ENCODE results near the gene NR1I3. TPM values are rescaled to one million over a fixed set of nuclear protein-coding genes. Genes with fewer than 3 reads are reported as not detected.

The NR1I3 gene
- total and polyA plus RNA-seq, 2 of the 13 experiments (the other 11 are each of a cell fraction or from before 2014, with no cell fraction given) = 0.62 to 0.95 TPM

DNA sequence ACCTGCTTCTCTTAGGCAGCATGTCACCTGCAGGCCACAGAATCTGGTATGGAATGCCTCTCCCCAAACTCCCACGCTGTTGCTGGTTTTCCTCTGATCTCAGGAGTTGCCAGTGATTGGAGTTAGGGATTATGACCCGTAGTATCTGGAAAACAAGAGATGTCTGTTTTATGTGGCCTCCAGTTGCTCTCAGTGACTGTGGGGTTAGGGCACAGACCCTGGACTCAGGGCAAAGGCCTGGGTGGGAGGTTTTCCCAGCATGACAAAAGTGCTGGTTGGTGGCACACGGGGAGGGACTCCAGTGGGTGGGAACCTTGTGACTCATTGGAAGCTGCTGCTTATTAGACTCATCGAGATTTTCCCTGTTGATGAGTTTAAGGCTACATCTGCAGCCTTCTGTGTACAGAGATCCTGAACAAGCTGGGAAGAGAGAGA is at the start of gene NR1I3 (continued):
- peak; percentile 94 for TF ChIP-seq RXRA (CRISPR knock-in tag; IDR thresholded peaks at IDR 0.05)
- TF ChIP-seq, protein P1, sequence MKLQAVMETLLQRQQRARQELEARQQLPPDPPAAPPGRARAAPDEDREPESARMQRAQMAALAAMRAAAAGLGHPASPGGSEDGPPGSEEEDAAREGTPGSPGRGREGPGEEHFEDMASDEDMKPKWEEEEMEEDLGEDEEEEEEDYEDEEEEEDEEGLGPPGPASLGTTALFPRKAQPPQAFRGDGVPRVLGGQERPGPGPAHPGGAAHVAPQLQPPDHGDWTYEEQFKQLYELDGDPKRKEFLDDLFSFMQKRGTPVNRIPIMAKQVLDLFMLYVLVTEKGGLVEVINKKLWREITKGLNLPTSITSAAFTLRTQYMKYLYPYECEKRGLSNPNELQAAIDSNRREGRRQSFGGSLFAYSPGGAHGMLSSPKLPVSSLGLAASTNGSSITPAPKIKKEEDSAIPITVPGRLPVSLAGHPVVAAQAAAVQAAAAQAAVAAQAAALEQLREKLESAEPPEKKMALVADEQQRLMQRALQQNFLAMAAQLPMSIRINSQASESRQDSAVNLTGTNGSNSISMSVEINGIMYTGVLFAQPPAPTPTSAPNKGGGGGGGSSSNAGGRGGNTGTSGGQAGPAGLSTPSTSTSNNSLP (IDR thresholded peaks at IDR 0.05; ENCODE audit: low read depth, low read length) = peak; percentile 24
- 0 out of 2 replicates have a peak, but pooled peaks have one; percentile 38 for TF ChIP-seq SP4 (CRISPR knock-in tag; IDR thresholded peaks at IDR 0.05)
- TF ChIP-seq AKAP8 (CRISPR knock-in tag; IDR thresholded peaks at IDR 0.05) = no peak
- TF ChIP-seq, protein P2, sequence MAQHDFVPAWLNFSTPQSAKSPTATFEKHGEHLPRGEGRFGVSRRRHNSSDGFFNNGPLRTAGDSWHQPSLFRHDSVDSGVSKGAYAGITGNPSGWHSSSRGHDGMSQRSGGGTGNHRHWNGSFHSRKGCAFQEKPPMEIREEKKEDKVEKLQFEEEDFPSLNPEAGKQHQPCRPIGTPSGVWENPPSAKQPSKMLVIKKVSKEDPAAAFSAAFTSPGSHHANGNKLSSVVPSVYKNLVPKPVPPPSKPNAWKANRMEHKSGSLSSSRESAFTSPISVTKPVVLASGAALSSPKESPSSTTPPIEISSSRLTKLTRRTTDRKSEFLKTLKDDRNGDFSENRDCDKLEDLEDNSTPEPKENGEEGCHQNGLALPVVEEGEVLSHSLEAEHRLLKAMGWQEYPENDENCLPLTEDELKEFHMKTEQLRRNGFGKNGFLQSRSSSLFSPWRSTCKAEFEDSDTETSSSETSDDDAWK (CRISPR knock-in tag; IDR thresholded peaks at IDR 0.05) = no peak
- TF ChIP-seq HMG20B (CRISPR knock-in tag; conservative IDR thresholded peaks at IDR 0.05) = no peak
- no peak for TF ChIP-seq SNAI1 (CRISPR knock-in tag; IDR thresholded peaks at IDR 0.05; ENCODE audit: borderline replicate concordance)
- TF ChIP-seq SP1 (IDR thresholded peaks at IDR 0.05) = no peak
- no peak for TF ChIP-seq SP1 (CRISPR knock-in tag; IDR thresholded peaks at IDR 0.05)
- peak; percentile 31; the same call in 1 of the 2 replicates for TF ChIP-seq ZNF709 (CRISPR knock-in tag; IDR thresholded peaks at IDR 0.05)
- peak; percentile 56; the same call in 1 of the 2 replicates for TF ChIP-seq FOXK2 (IDR thresholded peaks at IDR 0.05)
- no peak for TF ChIP-seq HOXA7 (CRISPR knock-in tag; IDR thresholded peaks at IDR 0.05)
- no peak for TF ChIP-seq RBAK (CRISPR knock-in tag; IDR thresholded peaks at IDR 0.05)
- no peak for TF ChIP-seq MYNN (CRISPR knock-in tag; IDR thresholded peaks at IDR 0.05; ENCODE audit: low read depth)
- peak; percentile 60; the same call in 1 of the 2 replicates for TF ChIP-seq ZNF816 (CRISPR knock-in tag; IDR thresholded peaks at IDR 0.05; ENCODE audit: borderline replicate concordance)
- TF ChIP-seq ZNF749 (CRISPR knock-in tag; IDR thresholded peaks at IDR 0.05; ENCODE audit: borderline replicate concordance) = no peak
- no peak for TF ChIP-seq PLRG1 (conservative IDR thresholded peaks at IDR 0.05)
- TF ChIP-seq ZBTB1 (CRISPR knock-in tag; IDR thresholded peaks at IDR 0.05; ENCODE audit: borderline replicate concordance) = no peak
- TF ChIP-seq ATF7-NPFF (CRISPR knock-in tag; IDR thresholded peaks at IDR 0.05; ENCODE audit: low read depth) = no peak
- no peak for TF ChIP-seq SALL2 (CRISPR knock-in tag; IDR thresholded peaks at IDR 0.05)
- TF ChIP-seq, protein P3, sequence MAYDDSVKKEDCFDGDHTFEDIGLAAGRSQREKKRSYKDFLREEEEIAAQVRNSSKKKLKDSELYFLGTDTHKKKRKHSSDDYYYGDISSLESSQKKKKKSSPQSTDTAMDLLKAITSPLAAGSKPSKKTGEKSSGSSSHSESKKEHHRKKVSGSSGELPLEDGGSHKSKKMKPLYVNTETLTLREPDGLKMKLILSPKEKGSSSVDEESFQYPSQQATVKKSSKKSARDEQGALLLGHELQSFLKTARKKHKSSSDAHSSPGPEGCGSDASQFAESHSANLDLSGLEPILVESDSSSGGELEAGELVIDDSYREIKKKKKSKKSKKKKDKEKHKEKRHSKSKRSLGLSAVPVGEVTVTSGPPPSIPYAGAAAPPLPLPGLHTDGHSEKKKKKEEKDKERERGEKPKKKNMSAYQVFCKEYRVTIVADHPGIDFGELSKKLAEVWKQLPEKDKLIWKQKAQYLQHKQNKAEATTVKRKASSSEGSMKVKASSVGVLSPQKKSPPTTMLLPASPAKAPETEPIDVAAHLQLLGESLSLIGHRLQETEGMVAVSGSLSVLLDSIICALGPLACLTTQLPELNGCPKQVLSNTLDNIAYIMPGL (CRISPR knock-in tag; IDR thresholded peaks at IDR 0.05; ENCODE audit: borderline replicate concordance in 1 of 2, low read depth in 1 of 2) = peak in 1 of 2 experiments; percentile 19; a peak in 1 of 4 replicates
- TF ChIP-seq, protein P4, sequence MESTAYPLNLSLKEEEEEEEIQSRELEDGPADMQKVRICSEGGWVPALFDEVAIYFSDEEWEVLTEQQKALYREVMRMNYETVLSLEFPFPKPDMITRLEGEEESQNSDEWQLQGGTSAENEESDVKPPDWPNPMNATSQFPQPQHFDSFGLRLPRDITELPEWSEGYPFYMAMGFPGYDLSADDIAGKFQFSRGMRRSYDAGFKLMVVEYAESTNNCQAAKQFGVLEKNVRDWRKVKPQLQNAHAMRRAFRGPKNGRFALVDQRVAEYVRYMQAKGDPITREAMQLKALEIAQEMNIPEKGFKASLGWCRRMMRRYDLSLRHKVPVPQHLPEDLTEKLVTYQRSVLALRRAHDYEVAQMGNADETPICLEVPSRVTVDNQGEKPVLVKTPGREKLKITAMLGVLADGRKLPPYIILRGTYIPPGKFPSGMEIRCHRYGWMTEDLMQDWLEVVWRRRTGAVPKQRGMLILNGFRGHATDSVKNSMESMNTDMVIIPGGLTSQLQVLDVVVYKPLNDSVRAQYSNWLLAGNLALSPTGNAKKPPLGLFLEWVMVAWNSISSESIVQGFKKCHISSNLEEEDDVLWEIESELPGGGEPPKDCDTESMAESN (CRISPR knock-in tag; conservative IDR thresholded peaks at IDR 0.05) = 0 out of 2 replicates have a peak, but pooled peaks have one; percentile 26
- TF ChIP-seq BCL6 (CRISPR knock-in tag; IDR thresholded peaks at IDR 0.05) = 0 out of 2 replicates have a peak, but pooled peaks have one; percentile 15
- TF ChIP-seq, protein P5, sequence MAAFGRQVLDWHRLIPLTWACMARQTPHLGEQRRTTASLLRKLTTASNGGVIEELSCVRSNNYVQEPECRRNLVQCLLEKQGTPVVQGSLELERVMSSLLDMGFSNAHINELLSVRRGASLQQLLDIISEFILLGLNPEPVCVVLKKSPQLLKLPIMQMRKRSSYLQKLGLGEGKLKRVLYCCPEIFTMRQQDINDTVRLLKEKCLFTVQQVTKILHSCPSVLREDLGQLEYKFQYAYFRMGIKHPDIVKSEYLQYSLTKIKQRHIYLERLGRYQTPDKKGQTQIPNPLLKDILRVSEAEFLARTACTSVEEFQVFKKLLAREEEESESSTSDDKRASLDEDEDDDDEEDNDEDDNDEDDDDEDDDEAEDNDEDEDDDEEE (CRISPR knock-in tag; IDR thresholded peaks at IDR 0.05) = no peak
